Prostate gland (tissue), 2 donors: Measurements from ENCODE around the gene NLRC3. TPM values are rescaled to one million over a fixed set of nuclear protein-coding genes. Genes with fewer than 3 reads are reported as not detected.

Experiments used
- DNase-seq: peaks from one replicate; pipeline ENCODE4 v3.0.0-alpha.2; 2019; ENCODE audit warnings: low spot score
- H3K27ac ChIP-seq, 2 donors: fragments of 200-600 bp; sonication (generic); 2 replicates each; pipeline ENCODE4 v1.5.1; 2017 to 2019
- H3K27me3 ChIP-seq: fragments of 200-600 bp; sonication (generic); replicated peaks from 2 replicates; pipeline ENCODE4 v1.5.1; 2019; ENCODE audit not compliant: insufficient read depth
- H3K36me3 ChIP-seq, 2 donors: fragments of 200-600 bp; sonication (generic); 1 replicate in 1 of 2; 2 replicates in 1 of 2; pipeline versions ENCODE4 v1.5.1 to v1.8.1; 2017 to 2019
- H3K4me1 ChIP-seq: fragments of 200-600 bp; sonication (generic); replicated peaks from 2 replicates; pipeline ENCODE4 v1.5.1; 2019
- H3K4me3 ChIP-seq, 2 donors: fragments of 200-600 bp; sonication (generic); 2 replicates each; pipeline ENCODE4 v1.5.1; 2017 to 2019
- H3K9me3 ChIP-seq: fragments of 200-600 bp; sonication (generic); 2 replicates; pipeline ENCODE4 v1.5.1; 2017
- CTCF ChIP-seq, 4 experiments: fragments of 200-600 bp in 2 of 4; fragments of 450-650 bp in 2 of 4; sonication (generic) in 2 of 4; IDR thresholded peaks; 1 replicate in 3 of 4; 2 replicates in 1 of 4; pipeline ENCODE4 v1.5.1; 2016 to 2019; ENCODE audit warnings: antibody characterized with exemption in 4 of 4, mild to moderate bottlenecking in 2 of 4, moderate library complexity in 2 of 4
- POLR2A ChIP-seq: fragments of 450-650 bp; IDR thresholded peaks from one replicate; pipeline ENCODE4 v1.6.1; 2016; ENCODE audit warnings: antibody characterized with exemption, mild to moderate bottlenecking
- POLR2AphosphoS5 ChIP-seq: sonication (generic); formaldehyde crosslinking; IDR thresholded peaks from one replicate; pipeline ENCODE4 v1.6.1; 2017; ENCODE audit warnings: antibody characterized with exemption
- WGBS: methylation state at CpG from one replicate; pipeline ENCODE4 v1.1.5; 2018; 5-methylcytosine and 5-hydroxymethylcytosine counted together
- intact Hi-C: fragments of 100-400 bp; cut with DNase I; formaldehyde crosslinking; loops from one replicate; pipeline ENCODE4 v1.14.2; 2022
- total RNA-seq, 2 donors: library from RNA; depleted of rRNA; stranded (reverse); fragments of >200 nt; gene quantifications; one replicate each; pipeline ENCODE4 v1.1.0, GENCODE V29; 2016

The NLRC3 gene
- total RNA-seq, 2 donors from 2014 or later = 0.85 to 0.87 TPM

DNA sequence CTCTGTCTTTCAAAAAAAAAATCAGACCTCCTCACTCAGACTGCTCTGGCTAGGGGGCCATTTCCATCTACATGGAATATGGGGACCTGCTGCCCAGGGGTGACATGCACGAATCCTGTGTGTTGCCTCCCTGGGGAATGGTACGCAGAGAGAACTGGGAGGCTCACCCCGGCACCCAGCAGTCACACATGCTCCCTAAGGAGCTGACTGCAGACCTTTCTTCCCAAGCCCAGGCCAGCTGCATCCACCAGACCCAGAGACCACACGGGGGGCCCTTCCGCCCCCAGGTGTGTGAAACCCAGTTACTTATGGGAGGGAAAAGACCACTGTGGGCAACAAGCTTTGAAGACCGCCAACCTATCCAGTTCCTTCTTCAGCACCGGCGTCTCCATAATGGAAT is 7.2 kb upstream of the NLRC3 start:
- H3K27ac ChIP-seq = no peak overlapping the region
- H3K4me1 ChIP-seq = no peaks in the 10 kb centered on the region
- intact Hi-C loops = no loop called here
- no peak for DNase-seq
- no peaks in the 10 kb centered on the region for H3K36me3 ChIP-seq
- WGBS = 95% methylated on average over 8 of the region's 8 CpGs
- H3K9me3 ChIP-seq = no peaks in the 10 kb centered on the region
- no peak for TF ChIP-seq POLR2A
- no peak for TF ChIP-seq CTCF (IDR thresholded peaks at IDR 0.05)
- TF ChIP-seq POLR2AphosphoS5 = no peak
- no peak overlapping the region for H3K4me3 ChIP-seq
- no peaks in the 10 kb centered on the region for H3K27me3 ChIP-seq

DNA sequence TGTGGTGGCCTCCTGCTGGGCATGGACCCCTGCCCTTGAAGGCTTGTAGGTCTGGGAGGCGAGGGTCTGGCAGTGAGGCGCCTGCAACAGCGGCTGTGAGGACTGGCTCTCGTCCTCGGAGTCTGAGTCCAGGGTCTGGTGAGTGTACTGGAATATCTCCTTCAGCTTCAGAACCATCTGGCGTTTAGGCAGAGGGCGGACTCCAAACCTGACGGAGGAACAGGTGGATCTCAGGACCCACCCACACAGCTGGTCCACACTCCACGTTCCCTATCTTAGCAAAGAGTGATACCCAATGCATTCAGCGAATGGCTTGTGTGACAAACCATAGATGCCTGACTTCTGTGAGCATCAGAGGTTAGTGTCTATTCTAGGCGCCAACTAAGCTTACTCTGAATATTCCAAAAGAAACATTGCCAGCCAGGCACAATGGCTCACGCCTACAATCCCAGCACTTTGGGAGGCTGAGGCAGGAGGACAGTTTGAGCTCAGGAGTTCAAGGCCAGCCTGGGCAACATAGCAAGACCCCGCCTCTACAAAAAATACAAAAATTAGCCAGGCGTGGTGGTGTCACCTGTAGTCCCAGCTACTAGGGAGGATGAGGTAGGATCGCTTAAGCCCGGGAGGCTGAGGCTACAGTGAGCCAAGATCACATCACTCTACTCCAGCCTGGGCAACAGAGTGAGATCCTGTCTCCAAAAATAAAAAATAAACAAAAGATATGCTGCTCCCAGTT is 6.3 kb upstream of the NLRC3 start:
- no peak for DNase-seq
- Histone ChIP-seq H3K36me3 (no peaks in the 10 kb centered on the region), H3K4me3 (no peak overlapping the region), H3K4me1 (no peaks in the 10 kb centered on the region), H3K9me3 (no peaks in the 10 kb centered on the region), H3K27ac (no peak overlapping the region), H3K27me3 (no peaks in the 10 kb centered on the region)
- 98% methylated on average over 11 of the region's 16 CpGs for WGBS
- TF ChIP-seq CTCF (IDR thresholded peaks at IDR 0.05) (no peak), POLR2A (no peak), POLR2AphosphoS5 (no peak)
- intact Hi-C loops = no loop called here

DNA sequence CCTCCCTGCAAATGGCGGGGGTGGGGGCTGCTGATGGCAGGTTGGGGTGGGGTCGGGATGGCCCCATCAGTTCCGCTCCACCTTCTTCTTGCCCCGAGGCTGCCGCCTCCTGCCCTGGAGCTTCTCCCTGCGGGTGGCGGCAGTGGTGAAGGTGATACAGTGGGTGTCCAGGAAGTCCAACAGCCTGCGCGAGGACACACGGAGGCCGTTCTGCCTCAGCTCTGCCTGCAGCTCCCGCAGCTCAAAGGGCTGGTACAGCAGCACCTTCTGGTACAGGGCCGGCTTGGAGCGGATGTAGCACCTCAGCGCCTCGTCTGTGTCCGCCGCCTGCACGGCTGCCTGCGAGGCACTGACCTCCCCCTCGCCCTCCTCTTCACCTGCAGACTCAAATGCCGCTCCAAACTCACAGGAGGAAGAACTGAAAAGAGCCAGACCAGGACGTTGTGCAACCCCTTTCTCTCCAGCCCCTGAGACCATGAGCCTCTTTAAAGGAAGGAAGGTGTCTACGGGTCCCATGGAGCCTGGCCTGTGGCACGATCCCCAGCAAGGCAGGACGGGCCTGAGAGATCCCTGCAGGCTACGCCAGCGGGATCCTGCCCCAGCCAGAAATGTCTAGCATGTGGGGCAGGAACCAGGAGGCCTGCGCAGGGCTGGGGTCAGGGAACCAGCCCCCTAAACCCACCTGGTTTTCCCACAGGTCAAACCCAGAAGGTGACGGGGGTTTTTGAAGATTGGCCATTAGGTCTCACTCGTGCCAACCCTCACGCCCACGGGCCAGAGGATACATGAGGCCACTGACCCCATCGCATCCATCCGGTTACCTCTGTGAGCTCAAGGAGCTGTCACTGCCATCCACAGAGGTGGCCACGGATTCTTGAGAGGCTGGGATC is 5.3 kb upstream of the NLRC3 start:
- Histone ChIP-seq H3K27ac (no peak overlapping the region), H3K36me3 (no peaks in the 10 kb centered on the region), H3K27me3 (no peaks in the 10 kb centered on the region), H3K9me3 (no peaks in the 10 kb centered on the region), H3K4me1 (no peaks in the 10 kb centered on the region), H3K4me3 (no peak overlapping the region)
- TF ChIP-seq POLR2A (no peak), POLR2AphosphoS5 (no peak), CTCF (IDR thresholded peaks at IDR 0.05) (no peak)
- intact Hi-C loops = no loop called here
- DNase-seq = no peak
- WGBS = 95% methylated on average over 34 of the region's 36 CpGs

DNA sequence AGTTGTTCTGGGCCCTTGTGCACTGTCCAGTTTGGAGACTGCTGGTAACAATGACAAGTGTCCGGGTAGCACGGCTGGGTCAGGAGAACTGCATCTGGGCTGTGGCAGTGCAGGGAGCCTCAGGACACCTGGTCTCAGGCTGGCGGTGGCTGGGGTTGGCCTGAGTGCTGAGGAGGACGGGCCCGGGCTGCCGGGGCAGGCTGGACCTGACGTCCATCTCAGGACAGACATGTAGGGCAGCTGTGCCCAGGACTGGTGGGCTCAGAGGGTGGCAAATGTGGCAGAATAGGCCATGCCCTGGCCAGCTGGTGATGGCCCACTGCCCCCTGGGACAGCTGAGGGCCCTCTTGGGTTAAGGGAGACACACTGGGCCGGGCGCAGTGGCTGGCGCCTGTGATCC is 4.2 kb upstream of the NLRC3 start:
- no peaks in the 10 kb centered on the region for H3K4me1 ChIP-seq
- TF ChIP-seq POLR2AphosphoS5 (no peak), POLR2A (no peak), CTCF (IDR thresholded peaks at IDR 0.05) (no peak)
- H3K36me3 ChIP-seq = no peaks in the 10 kb centered on the region
- H3K4me3 ChIP-seq = no peak overlapping the region
- DNase-seq = no peak
- no peaks in the 10 kb centered on the region for H3K27me3 ChIP-seq
- H3K9me3 ChIP-seq = no peaks in the 10 kb centered on the region
- H3K27ac ChIP-seq = no peak overlapping the region
- 94% methylated on average over 10 of the region's 10 CpGs for WGBS
- intact Hi-C loops = no loop called here
